HG02840 (cell line): Measurements from ENCODE around the gene PDE4B.

Experiments used
- ATAC-seq: cut with Tn5 transposase; IDR thresholded peaks from one replicate; pipeline ENCODE4 v1.9.1; 2021; ENCODE audit warnings: mild to moderate bottlenecking, moderate library complexity, moderate number of reproducible peaks; ENCODE audit not compliant: unreplicated experiment, low FRiP score

The PDE4B gene

GRCh38 chr1:66273656-66274055, 481.0 kb downstream of the PDE4B start:
- ATAC-seq, result no peak

DNA sequence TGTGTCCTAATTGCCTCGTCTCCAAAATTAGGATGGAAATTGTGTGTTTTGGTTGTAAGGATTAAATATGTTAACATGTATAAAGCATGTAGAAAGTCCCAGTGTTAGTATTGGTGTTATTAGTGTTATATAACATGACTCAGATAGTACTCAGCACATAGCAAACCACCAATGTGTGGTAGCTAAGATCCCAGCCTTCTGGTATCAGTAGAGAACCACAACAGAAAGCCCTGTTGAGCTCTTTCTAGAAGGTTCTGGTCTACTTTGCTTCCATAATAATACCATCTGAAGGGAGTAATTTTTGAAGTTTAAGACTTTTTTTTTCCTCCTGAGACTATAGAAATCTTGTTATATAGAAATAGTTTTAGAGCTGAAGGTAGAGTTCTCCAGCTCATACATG, 481.9 kb downstream of the PDE4B start:
- no peak for ATAC-seq

- no peak for ATAC-seq
Measured at GRCh38 chr1:66275083-66275482, 482.4 kb downstream of the PDE4B start.

DNA sequence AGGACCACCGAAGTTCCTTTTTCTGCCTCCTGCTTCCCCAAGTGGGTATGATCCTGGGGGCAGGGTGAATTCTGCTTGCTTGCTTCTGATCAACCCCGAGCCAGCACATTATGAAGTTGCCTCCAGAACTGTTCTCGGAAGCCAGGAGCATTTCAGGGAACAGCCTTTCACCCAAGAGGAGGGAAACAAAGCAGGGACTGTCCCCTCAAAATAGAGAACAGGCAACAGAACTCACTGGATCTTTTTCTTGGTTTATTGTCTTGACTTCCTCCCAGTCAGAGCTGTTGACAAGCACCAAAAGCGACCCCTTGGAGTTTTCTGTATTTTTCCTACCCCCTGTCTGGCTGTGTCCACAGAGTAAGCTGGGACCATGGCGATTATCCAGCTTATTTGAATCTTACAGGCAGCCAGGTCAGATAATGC, 482.9 kb downstream of the PDE4B start:
- no peak for ATAC-seq

DNA sequence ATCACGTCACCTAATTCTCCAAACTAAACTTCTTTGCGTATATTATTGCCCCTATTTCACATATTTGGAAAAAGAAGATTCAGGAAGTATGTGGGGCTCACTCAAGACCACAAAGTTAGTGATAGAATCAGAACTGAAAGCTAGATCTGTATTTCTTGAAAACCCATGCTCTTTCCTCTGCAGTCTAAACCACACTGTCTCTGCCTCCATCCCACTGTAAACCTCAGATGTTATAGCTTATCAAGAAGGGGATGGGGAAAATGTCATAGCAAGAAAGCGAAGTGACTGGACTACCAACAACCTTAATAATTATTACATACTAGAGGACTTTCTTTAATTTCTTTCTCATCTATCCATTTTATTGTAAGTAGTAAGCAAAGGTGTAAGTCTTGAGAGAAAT, 483.5 kb downstream of the PDE4B start:
- peak; percentile 79 for ATAC-seq

DNA sequence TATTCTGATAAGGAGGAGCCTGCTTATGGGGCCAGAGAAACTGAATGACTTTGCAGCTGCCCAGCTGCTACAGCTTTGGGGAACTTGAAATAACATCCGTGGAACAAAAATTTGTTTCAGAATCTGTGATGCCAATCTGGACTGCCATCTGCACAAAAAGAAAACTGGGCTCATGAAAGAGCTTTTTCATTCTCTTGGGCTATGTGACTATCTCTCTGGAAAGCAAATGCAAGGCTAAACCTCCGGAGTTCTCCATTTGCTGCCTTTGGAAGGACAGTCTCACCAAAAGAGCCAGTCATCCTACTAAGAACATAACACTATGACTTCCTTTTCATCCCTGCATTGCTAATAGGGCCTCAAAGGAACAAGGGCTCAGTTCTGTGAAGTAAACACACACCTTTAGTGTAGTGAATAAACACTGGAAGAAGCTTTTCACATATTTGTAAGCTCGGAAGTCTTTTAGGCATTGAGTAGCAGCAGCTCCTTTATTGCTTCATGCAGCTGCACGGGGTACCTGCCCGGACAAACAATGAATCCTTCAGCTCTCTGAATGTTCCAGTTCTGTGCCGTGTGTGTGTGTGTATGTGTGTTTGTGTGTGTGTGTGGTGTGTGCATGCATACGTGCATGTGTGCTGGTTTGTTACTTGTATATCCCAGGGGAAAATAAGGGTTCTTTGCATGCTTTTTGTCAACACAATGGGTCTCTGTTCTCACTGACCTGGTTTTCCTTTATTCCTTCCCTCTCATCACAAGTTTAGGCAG, 485.7 kb downstream of the PDE4B start:
- no peak for ATAC-seq

- ATAC-seq, result no peak
Measured at GRCh38 chr1:66281808-66282207, 489.1 kb downstream of the PDE4B start.

DNA sequence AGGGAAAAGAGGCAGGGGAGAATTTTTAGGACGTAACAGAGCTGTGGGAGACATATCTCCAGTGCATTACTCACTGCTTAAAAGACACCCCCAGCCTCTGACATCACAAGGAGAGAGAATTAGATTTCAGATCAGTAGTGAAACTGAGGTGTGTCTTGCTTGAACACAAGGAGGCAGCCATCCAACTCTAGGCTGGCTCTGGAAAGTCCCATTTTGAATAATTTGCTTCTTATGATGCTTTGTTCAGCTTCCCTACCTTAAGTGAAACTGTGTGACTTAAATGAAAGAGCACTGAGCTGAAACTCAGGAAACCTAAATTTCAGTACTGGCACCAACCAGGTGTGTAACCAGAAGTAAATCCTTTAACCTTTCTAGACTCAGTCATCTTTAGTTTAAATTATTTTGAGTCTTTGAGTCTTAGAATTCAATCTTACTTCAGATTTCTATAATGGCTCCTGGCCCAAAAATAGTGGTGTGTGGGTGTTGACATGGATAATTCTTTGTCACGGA, 489.7 kb downstream of the PDE4B start:
- ATAC-seq, result peak; percentile 72

DNA sequence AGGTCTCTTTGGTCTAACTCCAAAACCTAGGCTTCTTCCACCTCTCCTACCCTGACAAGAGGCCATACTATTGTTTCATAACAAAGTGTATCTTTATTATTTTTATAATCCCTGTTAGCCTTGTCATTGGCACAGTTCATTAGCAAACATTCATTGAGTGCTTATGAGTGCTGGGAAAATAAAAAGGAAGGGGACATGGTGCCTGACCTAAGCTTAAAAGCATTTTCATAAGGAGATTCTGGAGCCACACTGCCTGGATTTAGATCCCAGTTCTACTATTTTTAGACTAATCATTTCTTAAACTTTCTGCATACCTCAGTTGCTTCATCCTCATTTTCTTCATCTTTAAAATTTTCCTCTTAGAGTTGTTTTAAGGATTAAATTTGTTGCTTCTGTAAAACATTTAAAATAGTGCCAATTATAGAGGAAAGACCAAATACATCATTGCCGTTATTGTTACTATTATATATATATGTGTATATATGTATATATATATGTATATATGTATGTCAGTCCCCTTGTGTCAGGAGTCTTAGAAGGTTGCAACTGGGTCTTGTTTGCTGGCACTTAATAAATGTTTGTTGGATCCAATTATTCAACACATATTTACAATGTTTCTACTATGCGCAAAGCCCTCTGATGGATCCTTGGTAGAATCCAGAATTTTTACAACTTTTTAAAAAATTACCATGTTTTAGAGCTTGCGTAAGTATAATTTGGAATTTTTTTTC, 490.4 kb downstream of the PDE4B start:
- ATAC-seq, result no peak

GRCh38 chr1:66283622-66284041, 490.9 kb downstream of the PDE4B start:
- peak; percentile 53 for ATAC-seq

- no peak for ATAC-seq
Measured at GRCh38 chr1:66284746-66285145, 492.1 kb downstream of the PDE4B start.

DNA sequence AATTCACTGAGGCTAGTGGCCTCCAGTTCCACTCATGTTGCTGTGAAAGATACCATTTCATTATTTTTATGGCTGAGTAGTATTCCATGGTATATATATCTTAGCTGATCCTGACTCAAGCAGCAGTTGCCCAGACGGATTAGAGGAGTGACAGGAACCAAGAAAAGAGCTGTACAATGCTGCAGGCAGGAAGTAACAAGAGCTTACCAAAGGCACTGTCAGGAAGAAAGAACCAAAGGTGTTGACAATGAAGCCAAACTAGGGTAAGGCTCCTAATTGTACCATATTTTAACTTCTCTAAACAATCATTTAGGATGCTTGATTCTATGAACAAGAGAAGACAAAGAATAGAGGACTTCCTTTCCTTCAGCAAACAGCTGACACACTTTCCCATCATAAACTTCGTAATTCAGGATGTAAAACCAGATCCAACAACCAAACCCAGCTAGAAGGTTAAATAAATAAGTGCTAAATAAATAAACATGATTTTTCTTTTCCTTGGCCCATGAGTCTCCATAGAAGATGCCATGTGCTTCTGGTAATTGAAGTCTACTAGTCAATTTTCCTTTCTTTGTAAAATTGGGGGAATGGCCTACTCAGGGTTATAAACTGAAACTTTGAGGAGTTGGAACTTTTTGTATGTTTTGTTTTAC, 493.0 kb downstream of the PDE4B start:
- ATAC-seq, result no peak

- no peak for ATAC-seq
Measured at GRCh38 chr1:66286307-66286706, 493.6 kb downstream of the PDE4B start.

DNA sequence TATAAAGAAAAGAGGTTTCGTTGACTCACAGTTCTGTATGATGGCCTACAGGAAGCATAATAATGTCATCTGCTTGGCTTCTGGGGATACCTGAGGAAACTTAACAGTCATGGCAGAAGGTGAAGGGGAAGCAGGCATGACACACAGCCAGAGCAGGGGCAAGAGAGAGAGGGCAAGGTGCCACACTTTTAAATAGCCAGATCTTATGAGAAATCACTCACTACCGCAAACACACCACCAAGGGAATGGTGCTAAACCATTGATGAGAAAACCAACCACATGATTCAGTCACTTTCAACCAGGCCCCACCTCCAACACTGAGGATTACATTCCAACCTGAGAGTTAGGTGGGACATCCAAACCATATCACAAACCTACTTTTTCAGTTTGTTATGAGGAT, 495.4 kb downstream of the PDE4B start:
- ATAC-seq, result no peak

DNA sequence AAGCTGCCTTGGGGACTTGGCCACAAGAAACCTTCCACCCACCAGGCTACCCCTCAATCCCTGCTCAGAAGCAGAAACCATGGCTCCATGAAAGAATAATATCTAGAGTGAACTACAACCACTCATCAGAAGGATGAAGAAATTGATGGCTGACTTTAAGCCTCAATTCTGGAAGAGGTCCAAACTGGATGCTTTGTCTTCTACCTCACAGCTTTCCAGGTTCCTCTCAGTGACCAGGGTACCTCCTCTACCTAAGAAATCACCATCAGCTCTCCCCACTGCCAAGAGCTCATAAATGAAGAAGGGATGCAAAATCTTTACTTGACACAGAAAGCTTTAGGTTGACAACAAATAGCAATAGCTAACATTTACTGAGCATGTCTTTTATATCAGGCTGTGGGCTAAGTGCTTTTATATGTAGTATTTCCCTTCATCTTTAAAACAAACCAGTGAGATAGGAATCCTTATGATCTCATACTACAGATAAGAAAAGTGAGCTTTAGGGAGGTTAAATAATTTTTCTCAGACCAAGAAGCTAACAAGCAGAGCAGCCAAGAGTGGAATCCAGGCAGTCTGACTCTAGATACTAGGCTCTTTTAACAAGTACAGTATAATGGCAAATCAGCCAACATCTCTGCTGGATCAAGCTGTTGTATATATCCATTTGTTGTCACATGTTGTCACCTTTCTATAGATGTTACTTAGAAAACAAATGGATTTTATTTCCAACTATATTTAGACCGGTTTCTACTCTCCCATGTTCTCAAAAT, 498.3 kb downstream of the PDE4B start:
- ATAC-seq, result no peak

DNA sequence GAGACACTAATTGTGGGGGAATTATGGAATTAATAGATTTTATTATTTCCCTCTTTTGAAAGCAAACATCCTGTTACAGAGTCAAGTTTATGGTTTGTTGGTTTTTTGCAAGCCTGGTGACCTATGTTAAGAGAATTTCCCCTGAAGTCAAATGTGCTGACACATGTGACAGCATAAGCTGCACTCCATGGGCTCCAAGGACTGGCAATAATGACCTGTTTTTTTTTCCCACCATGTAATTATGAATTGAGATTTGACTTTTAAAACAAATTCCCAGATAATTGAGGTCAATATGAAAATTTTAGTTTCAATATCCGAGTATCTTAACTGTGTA, 498.8 kb downstream of the PDE4B start:
- no peak for ATAC-seq

GRCh38 chr1:66292305-66292704, 499.6 kb downstream of the PDE4B start:
- no peak for ATAC-seq

DNA sequence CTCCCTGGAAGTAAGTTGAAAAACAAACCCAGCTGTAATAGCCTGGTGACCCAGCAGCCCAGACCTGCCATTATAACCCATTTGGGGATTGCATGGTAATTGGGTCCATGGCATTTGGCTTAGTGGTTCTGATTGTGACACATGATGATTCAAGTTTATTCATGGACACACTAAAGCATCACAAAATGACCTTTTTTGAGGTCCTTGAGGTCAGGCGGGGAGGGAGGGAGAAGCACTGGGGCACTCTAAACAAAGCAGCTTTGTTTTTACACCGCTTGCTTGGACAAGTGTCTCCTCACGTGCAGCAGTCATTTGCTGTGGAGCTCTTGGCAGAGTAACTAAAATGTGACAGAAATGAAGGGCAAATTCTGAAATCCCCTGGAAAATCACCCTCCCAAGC, 500.2 kb downstream of the PDE4B start:
- no peak for ATAC-seq

GRCh38 chr1:66294707-66295370, 502.1 kb downstream of the PDE4B start:
- no peak for ATAC-seq

DNA sequence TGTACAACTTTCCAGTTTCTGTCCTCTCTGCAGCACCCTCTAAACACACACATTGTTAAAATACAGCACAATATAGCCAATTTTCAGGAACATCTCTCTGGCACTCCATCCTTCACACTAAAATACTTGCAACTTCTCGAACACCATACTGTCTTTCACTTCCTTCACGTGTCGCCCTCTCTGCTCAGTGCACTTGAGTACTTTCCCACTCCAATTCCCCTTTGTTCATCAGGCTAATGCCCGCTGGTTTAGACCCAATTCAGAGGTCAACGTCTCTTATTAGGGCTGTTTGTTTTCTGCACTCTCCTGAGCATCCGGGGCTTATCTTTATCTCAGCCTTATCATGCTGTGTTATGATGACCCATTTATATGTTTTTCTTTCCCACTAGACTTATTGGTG, 503.1 kb downstream of the PDE4B start:
- no peak for ATAC-seq
